ENCODE results near the gene MYH14. TPM values are rescaled to one million over a fixed set of nuclear protein-coding genes. Genes with fewer than 3 reads are reported as not detected.
A peak's percentile ranks its signal among the peaks of the same experiment; 100 is the strongest.

Gene MYH14
- total RNA-seq, 2 donors from 2014 or later: 27.0 to 31.5 TPM

DNA sequence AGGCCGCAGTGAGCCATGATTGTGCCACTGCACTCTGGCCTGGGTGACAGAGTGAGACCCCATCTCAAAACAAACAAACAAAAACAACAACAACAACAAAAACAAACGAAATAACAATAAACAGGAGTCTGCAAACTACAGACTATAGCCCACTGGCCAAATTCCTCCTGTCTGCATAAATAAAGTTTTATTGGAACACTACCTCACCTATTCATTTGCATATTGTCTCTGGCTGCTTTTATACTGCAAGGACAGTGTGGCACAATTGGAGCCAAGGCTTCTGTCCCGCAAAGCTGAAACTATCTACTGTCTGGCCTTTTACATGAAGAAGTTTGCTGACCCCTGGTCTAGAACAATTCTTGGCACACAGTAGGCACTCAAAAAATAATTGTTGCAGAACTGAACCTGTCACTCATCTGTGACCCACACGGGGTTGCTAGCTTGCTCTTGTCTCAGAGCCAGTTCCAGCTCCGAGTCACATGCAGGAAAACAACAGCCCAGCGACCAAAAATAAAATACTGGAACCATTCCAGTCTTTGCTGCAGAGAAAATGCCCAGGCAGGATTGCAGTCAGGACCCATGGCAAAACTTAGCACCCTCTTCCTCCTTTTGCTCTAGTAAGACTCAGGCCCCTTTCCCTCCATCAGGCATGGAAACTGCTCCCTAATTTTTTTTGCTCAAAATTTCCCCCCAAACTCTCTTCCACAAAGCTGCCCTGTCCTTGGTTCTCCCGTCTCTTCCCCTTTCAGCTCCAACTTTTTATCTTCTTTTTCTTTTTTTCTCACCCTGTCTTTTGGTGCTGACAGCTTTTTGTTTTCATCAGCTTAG, 4.8 kb upstream of the MYH14 start:
- no peaks in the 10 kb centered on the region for H3K27me3 ChIP-seq (replicated peaks; ENCODE audit: insufficient read depth)

GRCh38 chr19:50199259-50199555, 4.2 kb upstream of the MYH14 start:
- no peak for DNase-seq (ENCODE audit: low spot score)
- intact Hi-C loops (cut with DNase I): no loop called here
- Histone ChIP-seq H3K4me3 (no peak overlapping the region), H3K27ac (no peak overlapping the region), H3K27me3 (replicated peaks; ENCODE audit: insufficient read depth) (no peaks in the 10 kb centered on the region), H3K36me3 (no peaks in the 10 kb centered on the region), H3K4me1 (replicated peaks) (no peaks in the 10 kb centered on the region), H3K9me3 (no peaks in the 10 kb centered on the region)
- WGBS: 3% methylated on average over 5 of the region's 5 CpGs
- TF ChIP-seq POLR2A (IDR thresholded peaks at IDR 0.05) (no peak), POLR2AphosphoS5 (IDR thresholded peaks at IDR 0.05) (no peak)
- TF ChIP-seq, protein P1, sequence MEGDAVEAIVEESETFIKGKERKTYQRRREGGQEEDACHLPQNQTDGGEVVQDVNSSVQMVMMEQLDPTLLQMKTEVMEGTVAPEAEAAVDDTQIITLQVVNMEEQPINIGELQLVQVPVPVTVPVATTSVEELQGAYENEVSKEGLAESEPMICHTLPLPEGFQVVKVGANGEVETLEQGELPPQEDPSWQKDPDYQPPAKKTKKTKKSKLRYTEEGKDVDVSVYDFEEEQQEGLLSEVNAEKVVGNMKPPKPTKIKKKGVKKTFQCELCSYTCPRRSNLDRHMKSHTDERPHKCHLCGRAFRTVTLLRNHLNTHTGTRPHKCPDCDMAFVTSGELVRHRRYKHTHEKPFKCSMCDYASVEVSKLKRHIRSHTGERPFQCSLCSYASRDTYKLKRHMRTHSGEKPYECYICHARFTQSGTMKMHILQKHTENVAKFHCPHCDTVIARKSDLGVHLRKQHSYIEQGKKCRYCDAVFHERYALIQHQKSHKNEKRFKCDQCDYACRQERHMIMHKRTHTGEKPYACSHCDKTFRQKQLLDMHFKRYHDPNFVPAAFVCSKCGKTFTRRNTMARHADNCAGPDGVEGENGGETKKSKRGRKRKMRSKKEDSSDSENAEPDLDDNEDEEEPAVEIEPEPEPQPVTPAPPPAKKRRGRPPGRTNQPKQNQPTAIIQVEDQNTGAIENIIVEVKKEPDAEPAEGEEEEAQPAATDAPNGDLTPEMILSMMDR (IDR thresholded peaks at IDR 0.05): no peak

More for the DNA sequence above, 4.8 kb upstream of the MYH14 start:
- intact Hi-C loops (cut with DNase I): no loop called here
- 34% methylated on average over 7 of the region's 7 CpGs for WGBS
- H3K9me3 ChIP-seq: no peaks in the 10 kb centered on the region
- no peaks in the 10 kb centered on the region for H3K36me3 ChIP-seq
- no peak for DNase-seq (ENCODE audit: low spot score)
- no peak overlapping the region for H3K27ac ChIP-seq
- H3K4me3 ChIP-seq: no peak overlapping the region
- TF ChIP-seq, protein P1 (IDR thresholded peaks at IDR 0.05): no peak
- no peak for TF ChIP-seq POLR2A (IDR thresholded peaks at IDR 0.05)
- H3K4me1 ChIP-seq (replicated peaks): no peaks in the 10 kb centered on the region

- intact Hi-C loops (cut with DNase I): no loop called here
- Histone ChIP-seq H3K4me3 (no peak overlapping the region), H3K36me3 (no peaks in the 10 kb centered on the region), H3K4me1 (replicated peaks) (no peaks in the 10 kb centered on the region), H3K9me3 (no peaks in the 10 kb centered on the region), H3K27ac (no peak overlapping the region), H3K27me3 (replicated peaks; ENCODE audit: insufficient read depth) (no peaks in the 10 kb centered on the region)
- no peak for DNase-seq (ENCODE audit: low spot score)
- TF ChIP-seq POLR2A (IDR thresholded peaks at IDR 0.05) (no peak), POLR2AphosphoS5 (IDR thresholded peaks at IDR 0.05) (no peak)
- WGBS: 87% methylated on average over 3 of the region's 3 CpGs
Observed at GRCh38 chr19:50202386-50202785, 1.0 kb upstream of the MYH14 start.

- no peaks in the 10 kb centered on the region for H3K4me1 ChIP-seq (replicated peaks)
- no peak overlapping the region for H3K27ac ChIP-seq
- intact Hi-C loops (cut with DNase I): no loop called here
- TF ChIP-seq POLR2AphosphoS5 (IDR thresholded peaks at IDR 0.05) (no peak), POLR2A (IDR thresholded peaks at IDR 0.05) (no peak)
- TF ChIP-seq, protein P1 (IDR thresholded peaks at IDR 0.05): no peak
- no peaks in the 10 kb centered on the region for H3K27me3 ChIP-seq (replicated peaks; ENCODE audit: insufficient read depth)
- 6% methylated on average over 17 of the region's 18 CpGs for WGBS
- DNase-seq (ENCODE audit: low spot score): no peak
- no peaks in the 10 kb centered on the region for H3K9me3 ChIP-seq
- peak overlapping the region; percentile 59 to 60 for H3K4me3 ChIP-seq
- H3K36me3 ChIP-seq: no peaks in the 10 kb centered on the region
Observed at GRCh38 chr19:50202962-50203280, 501 bp upstream of the MYH14 start.

GRCh38 chr19:50204081-50204428, 633 bp downstream of the MYH14 start:
- intact Hi-C loops (cut with DNase I): no loop called here
- DNase-seq (ENCODE audit: low spot score): no peak
- Histone ChIP-seq H3K27me3 (replicated peaks; ENCODE audit: insufficient read depth) (no peaks in the 10 kb centered on the region), H3K27ac (peak overlapping the region in 1 of 2 donors; percentile 72), H3K36me3 (no peaks in the 10 kb centered on the region), H3K9me3 (no peaks in the 10 kb centered on the region), H3K4me3 (peak overlapping the region; percentile 59 to 60), H3K4me1 (replicated peaks) (no peaks in the 10 kb centered on the region)
- 47% methylated on average over 7 of the region's 7 CpGs for WGBS
- TF ChIP-seq POLR2AphosphoS5 (IDR thresholded peaks at IDR 0.05) (no peak), POLR2A (IDR thresholded peaks at IDR 0.05) (no peak)
- TF ChIP-seq, protein P1 (IDR thresholded peaks at IDR 0.05): no peak
